Thoracic aorta (tissue), 2 donors: ENCODE results near the gene GOLGA6L6. TPM values are rescaled to one million over a fixed set of nuclear protein-coding genes. Genes with fewer than 3 reads are reported as not detected.
"Not testable (repeated sequence)": the region's sequence is repeated elsewhere in the genome, so short reads cannot be mapped to it uniquely, and the experiment has no call there.

Source experiments
- ATAC-seq: fragments of 150-250 bp; one replicate; pipeline ENCODE4 v1.8.0; 2017; ENCODE audit warnings: low read depth; ENCODE audit not compliant: insufficient number of reproducible peaks, low FRiP score
- DNase-seq: peaks from one replicate; pipeline ENCODE4 v3.0.0-alpha.2; 2020; ENCODE audit warnings: low spot score
- H3K27ac ChIP-seq, 2 donors: fragments of 200-600 bp; sonication (generic); 1 replicate in 1 of 2; 2 replicates in 1 of 2; pipeline ENCODE4 v1.5.1; 2016; ENCODE audit warnings: mild to moderate bottlenecking in 2 of 2, moderate library complexity in 2 of 2
- H3K27me3 ChIP-seq: fragments of 200-600 bp; sonication (generic); replicated peaks from 2 replicates; pipeline ENCODE4 v1.6.0; 2016; ENCODE audit warnings: mild to moderate bottlenecking; ENCODE audit not compliant: insufficient read depth
- H3K36me3 ChIP-seq: fragments of 200-600 bp; sonication (generic); one replicate; pipeline ENCODE4 v1.5.1; 2016
- H3K4me1 ChIP-seq, 2 donors: fragments of 200-600 bp; sonication (generic); 1 replicate in 1 of 2; 2 replicates in 1 of 2; pipeline versions ENCODE4 v1.5.1 to v1.6.0; 2016; ENCODE audit warnings: low read depth in 2 of 2, mild to moderate bottlenecking in 1 of 2; ENCODE audit not compliant: control insufficient read depth in 1 of 2
- H3K4me3 ChIP-seq: fragments of 200-600 bp; sonication (generic); 2 replicates; pipeline ENCODE4 v1.5.1; 2016; ENCODE audit warnings: mild to moderate bottlenecking
- H3K9me3 ChIP-seq: fragments of 200-600 bp; sonication (generic); 2 replicates; pipeline ENCODE4 v1.5.1; 2016
- total RNA-seq, 2 donors: library from RNA; depleted of rRNA; stranded (reverse); fragments of >200 nt; gene quantifications; one replicate each; pipeline versions ENCODE4 v1.1.0 to v1.2.3, GENCODE V29; 2016

GOLGA6L6 gene
- not detected for total RNA-seq

- not testable (repeated sequence) for H3K9me3 ChIP-seq, ATAC-seq, DNase-seq, H3K4me3 ChIP-seq, H3K27me3 ChIP-seq, H3K36me3 ChIP-seq, H3K27ac ChIP-seq, H3K4me1 ChIP-seq
These were observed at the start of gene GOLGA6L6 for GRCh38 chr15:20541700-20542099. GOLGA6L6 (minus strand) TSS chr15:20541800; CDS start chr15:20541709, 91 bp downstream.

- not testable (repeated sequence) for H3K4me1 ChIP-seq, H3K27ac ChIP-seq, ATAC-seq, H3K27me3 ChIP-seq, H3K9me3 ChIP-seq, DNase-seq, H3K4me3 ChIP-seq, H3K36me3 ChIP-seq
These were observed 48.5 kb upstream of the GOLGA6L6 start for GRCh38 chr15:20590069-20590468.

- not testable (repeated sequence) for ATAC-seq, H3K27ac ChIP-seq, DNase-seq, H3K4me3 ChIP-seq, H3K9me3 ChIP-seq, H3K36me3 ChIP-seq, H3K4me1 ChIP-seq, H3K27me3 ChIP-seq
These were observed 45.2 kb upstream of the GOLGA6L6 start for GRCh38 chr15:20586821-20587220.

GRCh38 chr15:20582726-20583115 lies 41.1 kb upstream of the GOLGA6L6 start:
- not testable (repeated sequence) for H3K9me3 ChIP-seq, H3K27me3 ChIP-seq, H3K36me3 ChIP-seq, H3K27ac ChIP-seq, H3K4me3 ChIP-seq, H3K4me1 ChIP-seq, DNase-seq, ATAC-seq

- H3K4me3 ChIP-seq, DNase-seq, ATAC-seq: not testable (repeated sequence)
These were observed 40.6 kb upstream of the GOLGA6L6 start for GRCh38 chr15:20582109-20582725.

GRCh38 chr15:20581261-20582108 lies 39.9 kb upstream of the GOLGA6L6 start:
- not testable (repeated sequence) for H3K9me3 ChIP-seq, H3K27ac ChIP-seq, H3K27me3 ChIP-seq, DNase-seq, H3K36me3 ChIP-seq, ATAC-seq, H3K4me1 ChIP-seq, H3K4me3 ChIP-seq

More at GRCh38 chr15:20582109-20582725, 40.6 kb upstream of the GOLGA6L6 start:
- H3K27me3 ChIP-seq, H3K4me1 ChIP-seq, H3K36me3 ChIP-seq, H3K9me3 ChIP-seq, H3K27ac ChIP-seq: not testable (repeated sequence)

GRCh38 chr15:20579662-20580061 lies 38.1 kb upstream of the GOLGA6L6 start:
- not testable (repeated sequence) for DNase-seq

GRCh38 chr15:20551289-20551688 lies 9.7 kb upstream of the GOLGA6L6 start:
- not testable (repeated sequence) for H3K27me3 ChIP-seq, H3K4me3 ChIP-seq, DNase-seq, H3K9me3 ChIP-seq, H3K4me1 ChIP-seq, ATAC-seq, H3K36me3 ChIP-seq, H3K27ac ChIP-seq

More at GRCh38 chr15:20579662-20580061, 38.1 kb upstream of the GOLGA6L6 start:
- not testable (repeated sequence) for H3K4me1 ChIP-seq, H3K36me3 ChIP-seq, H3K27ac ChIP-seq, ATAC-seq, H3K27me3 ChIP-seq, H3K9me3 ChIP-seq, H3K4me3 ChIP-seq

GRCh38 chr15:20505926-20506658 lies 35.5 kb downstream of the GOLGA6L6 start:
- DNase-seq, H3K27me3 ChIP-seq, H3K4me3 ChIP-seq, H3K36me3 ChIP-seq, H3K27ac ChIP-seq, H3K4me1 ChIP-seq, H3K9me3 ChIP-seq, ATAC-seq: not testable (repeated sequence)

GRCh38 chr15:20502839-20503238 lies 38.8 kb downstream of the GOLGA6L6 start:
- not testable (repeated sequence) for ATAC-seq, H3K27ac ChIP-seq, H3K9me3 ChIP-seq, H3K4me3 ChIP-seq, DNase-seq, H3K4me1 ChIP-seq, H3K36me3 ChIP-seq, H3K27me3 ChIP-seq

GRCh38 chr15:20501512-20502222 lies 39.9 kb downstream of the GOLGA6L6 start:
- DNase-seq, H3K27me3 ChIP-seq, H3K36me3 ChIP-seq, ATAC-seq, H3K9me3 ChIP-seq, H3K27ac ChIP-seq, H3K4me1 ChIP-seq, H3K4me3 ChIP-seq: not testable (repeated sequence)
